ENCODE results near the gene UGT1A5.

The UGT1A5 gene

GRCh38 chr2:233712611-233713261 lies at the start of gene UGT1A5:
Gene UGT1A5 (plus strand): TSS chr2:233712907. CDS start chr2:233712992, 85 bp downstream.
- DNase-seq, result no peak

- no peak for DNase-seq
Observed at GRCh38 chr2:233663911-233664310, 48.8 kb upstream of the UGT1A5 start.

- DNase-seq, result no peak
Observed at GRCh38 chr2:233668605-233669260, 44.0 kb upstream of the UGT1A5 start.

GRCh38 chr2:233671290-233672161 lies 41.2 kb upstream of the UGT1A5 start, which contains the start of gene UGT1A9:
Gene UGT1A9 (plus strand): TSS chr2:233671898. CDS start chr2:233671935, 37 bp downstream.
- DNase-seq, result no peak

GRCh38 chr2:233672886-233673285 lies 39.8 kb upstream of the UGT1A5 start:
- no peak for DNase-seq

- DNase-seq, result no peak
Observed at GRCh38 chr2:233673896-233674295, 38.8 kb upstream of the UGT1A5 start.

- no peak for DNase-seq
Observed at GRCh38 chr2:233674314-233674713, 38.4 kb upstream of the UGT1A5 start.

- DNase-seq, result no peak
Observed at GRCh38 chr2:233674995-233675394, 37.7 kb upstream of the UGT1A5 start.

GRCh38 chr2:233676046-233676445 lies 36.7 kb upstream of the UGT1A5 start:
- DNase-seq, result no peak

- DNase-seq, result no peak
Observed at GRCh38 chr2:233679196-233679595, 33.5 kb upstream of the UGT1A5 start.

- DNase-seq, result no peak
Observed at GRCh38 chr2:233680361-233681045, 32.2 kb upstream of the UGT1A5 start.

GRCh38 chr2:233681521-233682099 lies 31.1 kb upstream of the UGT1A5 start, which contains the start of gene UGT1A7:
Gene UGT1A7 (plus strand): TSS chr2:233681901. CDS start chr2:233681938, 37 bp downstream.
- DNase-seq, result no peak

GRCh38 chr2:233684640-233685039 lies 28.1 kb upstream of the UGT1A5 start:
- DNase-seq, result no peak

GRCh38 chr2:233686928-233687327 lies 25.8 kb upstream of the UGT1A5 start:
- no peak for DNase-seq

GRCh38 chr2:233688341-233688740 lies 24.4 kb upstream of the UGT1A5 start:
- DNase-seq, result no peak

GRCh38 chr2:233689031-233689430 lies 23.7 kb upstream of the UGT1A5 start:
- no peak for DNase-seq

GRCh38 chr2:233689501-233689900 lies 23.2 kb upstream of the UGT1A5 start:
- no peak for DNase-seq

GRCh38 chr2:233690444-233690843 lies 22.3 kb upstream of the UGT1A5 start:
- no peak for DNase-seq

- DNase-seq, result no peak
Observed at GRCh38 chr2:233691443-233692433, 21.0 kb upstream of the UGT1A5 start.

GRCh38 chr2:233692648-233693047 lies 20.1 kb upstream of the UGT1A5 start, which contains the start of gene UGT1A6:
Gene UGT1A6 (plus strand): TSS chr2:233692890. CDS start chr2:233693005, 115 bp downstream.
- no peak for DNase-seq

Measured in amygdala (tissue), 56 donors.